Occipital lobe (tissue), 2 donors: ENCODE data around the gene UTP14A. TPM values are rescaled to one million over a fixed set of nuclear protein-coding genes. Genes with fewer than 3 reads are reported as not detected.
"Not testable (repeated sequence)": the region's sequence is repeated elsewhere in the genome, so short reads cannot be mapped to it uniquely, and the experiment has no call there.

Experiments
- DNase-seq: peaks from one replicate; lab custom pipeline; 2025; lab: John Stamatoyannopoulos, UW
- total RNA-seq: library from RNA; depleted of rRNA; stranded (reverse); fragments of >200 nt; gene quantifications from one replicate; pipeline ENCODE4 v1.2.3, GENCODE V29; 2014

Gene UTP14A
- total RNA-seq = 11.7 TPM

GRCh38 chrX:129905787-129906580, at the start of gene UTP14A:
Gene UTP14A (plus strand): TSS chrX:129906164. CDS start chrX:129906211, 47 bp downstream.
- peak; percentile 72 for DNase-seq

GRCh38 chrX:129859134-129859533, 46.8 kb upstream of the UTP14A start:
- DNase-seq = not testable (repeated sequence)

- not testable (repeated sequence) for DNase-seq
Observed at GRCh38 chrX:129866321-129866720, 39.6 kb upstream of the UTP14A start.

GRCh38 chrX:129872524-129872923, 33.4 kb upstream of the UTP14A start:
- DNase-seq = no peak

- no peak for DNase-seq
Observed at GRCh38 chrX:129875669-129876068, 30.3 kb upstream of the UTP14A start.

GRCh38 chrX:129876771-129877305, 29.1 kb upstream of the UTP14A start:
- DNase-seq = no peak

GRCh38 chrX:129877401-129877800, 28.6 kb upstream of the UTP14A start:
- no peak for DNase-seq

DNA sequence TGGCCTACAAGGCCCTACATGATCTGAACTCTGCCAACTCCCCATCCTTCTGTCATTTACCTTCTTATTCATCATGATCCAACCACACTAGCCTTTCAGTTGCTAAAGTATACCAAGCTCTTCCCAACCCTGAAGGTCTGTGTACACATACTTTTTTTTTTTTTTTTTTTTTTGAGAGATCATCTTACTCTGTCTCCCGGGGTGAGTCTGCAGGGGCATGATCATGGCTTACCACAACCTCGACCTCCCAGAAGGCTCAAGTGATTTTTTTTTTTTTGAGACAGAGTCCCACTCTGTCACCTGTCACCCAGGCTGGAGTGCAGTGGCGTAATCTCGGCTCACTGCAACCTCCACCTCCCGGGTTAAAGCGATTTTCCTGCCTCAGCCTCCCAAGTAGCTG, 5.9 kb upstream of the UTP14A start:
- DNase-seq = no peak

DNA sequence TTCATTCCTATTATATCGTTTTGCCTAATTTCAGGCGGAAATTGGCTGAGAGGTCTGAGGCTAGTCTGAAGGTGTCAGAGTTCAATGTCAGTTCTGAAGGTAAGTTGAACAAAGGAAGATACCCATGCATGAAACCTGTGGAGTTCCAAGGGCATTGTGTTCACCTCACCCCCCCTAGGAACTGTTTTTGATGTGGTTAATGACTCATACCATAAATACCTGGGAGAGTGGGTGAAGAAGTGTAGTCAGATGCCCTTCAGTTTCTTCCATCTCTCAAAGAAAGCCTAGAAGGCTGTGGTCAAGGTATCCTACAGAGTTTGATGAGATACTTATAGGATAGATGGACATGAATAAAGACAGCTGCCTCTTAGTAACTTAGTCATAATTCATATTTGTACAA, 2.7 kb downstream of the UTP14A start:
- DNase-seq = no peak

GRCh38 chrX:129925305-129926092, 19.5 kb downstream of the UTP14A start:
- DNase-seq = peak; percentile 16

DNA sequence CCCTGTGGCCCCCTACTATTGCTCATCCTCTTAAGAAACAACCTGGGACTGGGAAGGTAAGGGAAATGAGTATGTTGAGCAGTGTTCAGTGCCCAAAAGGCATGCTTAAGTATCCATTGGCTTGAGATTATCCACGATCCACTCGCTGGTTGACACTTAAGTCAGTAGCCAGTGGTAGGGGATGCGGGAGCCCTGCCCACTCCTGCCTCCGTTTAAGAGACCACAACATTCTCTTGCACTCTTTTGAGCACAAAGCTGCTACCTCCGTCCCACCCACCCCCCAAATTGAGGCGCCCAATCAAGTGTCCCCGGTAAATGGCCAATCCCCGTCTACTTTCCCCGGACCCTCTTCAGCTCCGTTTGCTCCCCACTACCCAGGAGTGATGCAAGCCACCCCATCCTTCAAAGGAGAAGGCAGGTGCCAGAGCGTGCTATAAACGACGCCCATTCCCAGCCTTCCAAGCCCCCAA, 25.0 kb downstream of the UTP14A start:
- DNase-seq = no peak

- peak; percentile 80 for DNase-seq
Observed at GRCh38 chrX:129931411-129932015, 25.5 kb downstream of the UTP14A start.

DNA sequence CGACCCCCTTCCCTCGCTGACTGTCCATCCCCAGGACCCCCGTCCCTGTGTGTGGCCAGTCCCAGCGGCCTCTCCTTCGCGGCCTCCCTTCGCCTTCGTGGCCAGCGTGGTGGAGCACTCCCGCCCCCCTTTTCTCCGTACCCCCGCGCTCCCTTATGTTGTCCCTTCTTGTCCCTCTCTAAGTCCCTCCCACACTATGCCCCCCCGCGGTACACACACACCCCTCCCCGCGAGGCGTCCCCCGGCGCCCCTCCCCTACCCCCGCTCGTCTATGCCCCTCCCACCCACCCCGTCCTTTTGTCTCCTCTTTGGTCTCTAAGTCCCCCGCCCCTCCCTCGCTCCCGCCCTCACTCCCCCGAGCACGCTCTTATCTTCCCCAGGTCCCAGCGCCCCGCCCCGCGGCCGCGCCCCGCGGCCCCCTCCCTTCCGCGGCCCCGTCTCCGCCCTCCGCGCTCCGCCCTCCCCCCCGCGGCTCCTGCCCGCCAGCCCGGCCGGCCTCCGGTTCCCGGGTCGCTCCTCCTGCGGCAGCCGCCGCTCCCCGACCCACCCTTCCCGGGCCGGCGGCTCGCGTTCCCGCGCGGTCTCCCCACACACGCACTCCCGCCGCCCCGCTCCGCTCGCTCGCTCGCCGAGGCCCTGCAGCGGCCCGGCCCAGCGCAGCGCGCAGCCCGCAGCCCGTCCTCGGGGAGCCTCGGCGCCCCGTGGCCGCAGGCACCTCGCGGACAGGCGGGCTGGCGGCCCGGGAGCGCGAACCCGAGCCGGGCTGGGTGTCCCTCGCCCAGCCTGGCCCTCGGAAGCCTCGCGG, 26.3 kb downstream of the UTP14A start:
- peak; percentile 85 for DNase-seq

DNA sequence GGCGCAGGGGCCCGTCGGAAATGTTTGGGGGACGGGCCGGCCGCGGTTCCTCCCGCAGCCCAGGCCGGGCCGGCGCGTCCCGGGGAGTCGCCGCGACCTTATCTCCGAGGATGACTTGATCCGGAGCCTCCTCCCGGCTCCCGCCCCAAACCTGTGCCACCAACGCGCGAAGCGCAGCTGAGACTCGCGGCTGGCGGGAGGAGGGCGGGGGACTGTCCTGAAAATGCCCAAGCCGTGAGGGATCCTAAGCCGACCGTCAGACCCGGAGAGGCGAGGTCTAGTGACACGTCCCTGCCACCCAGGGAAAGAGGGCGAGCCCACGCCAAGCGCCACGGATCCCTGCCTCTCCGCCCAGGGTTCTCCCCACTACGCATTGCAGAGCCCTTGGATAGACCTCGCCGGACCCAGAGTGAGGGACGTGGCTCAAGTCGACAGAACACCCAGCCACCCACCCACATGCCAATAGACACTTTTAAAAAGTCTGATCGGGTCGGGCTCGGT, 26.9 kb downstream of the UTP14A start:
- DNase-seq = no peak

DNA sequence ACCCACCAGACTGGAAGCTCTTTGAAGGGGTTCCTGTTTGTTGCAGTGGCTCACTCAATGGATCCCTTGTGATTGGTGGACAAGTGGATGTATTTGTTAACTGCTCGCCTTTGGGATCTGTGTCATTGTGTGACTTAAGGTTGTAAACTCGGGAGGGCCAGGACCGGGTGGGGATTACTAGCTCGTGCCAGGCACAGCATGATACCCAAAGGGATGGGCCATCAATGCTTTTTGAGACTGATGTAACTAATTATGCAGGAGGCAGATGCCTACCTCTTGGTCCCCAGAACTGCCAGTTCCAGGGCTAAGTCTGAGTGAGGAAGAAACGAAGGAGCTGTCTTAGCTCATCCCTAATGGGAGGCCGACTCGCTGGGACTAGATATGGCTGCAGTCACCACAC, 27.7 kb downstream of the UTP14A start:
- DNase-seq = no peak

DNA sequence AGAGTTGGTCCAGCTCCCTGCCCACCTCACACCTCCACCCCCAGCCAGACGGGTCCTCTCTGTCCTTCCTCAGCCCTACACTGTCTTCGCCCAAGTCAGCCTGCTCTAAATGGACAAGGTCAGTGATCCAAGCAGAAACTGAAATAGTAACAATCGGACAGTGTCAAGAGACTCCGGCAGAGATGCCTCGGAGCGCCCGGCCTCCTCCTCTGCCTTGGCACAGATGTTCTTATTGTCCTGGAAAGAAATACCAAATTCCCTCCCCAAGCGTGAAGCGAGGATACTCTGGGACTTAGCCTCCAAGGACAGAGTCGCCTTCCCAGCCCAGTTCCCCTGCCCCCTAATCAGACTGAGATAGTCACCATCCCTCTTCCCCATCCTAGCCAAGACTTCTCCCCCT, 28.5 kb downstream of the UTP14A start:
- peak; percentile 2 for DNase-seq

- DNase-seq = no peak
Observed at GRCh38 chrX:129934952-129935351, 29.0 kb downstream of the UTP14A start.

GRCh38 chrX:129938081-129938480, 32.1 kb downstream of the UTP14A start:
- DNase-seq = no peak

DNA sequence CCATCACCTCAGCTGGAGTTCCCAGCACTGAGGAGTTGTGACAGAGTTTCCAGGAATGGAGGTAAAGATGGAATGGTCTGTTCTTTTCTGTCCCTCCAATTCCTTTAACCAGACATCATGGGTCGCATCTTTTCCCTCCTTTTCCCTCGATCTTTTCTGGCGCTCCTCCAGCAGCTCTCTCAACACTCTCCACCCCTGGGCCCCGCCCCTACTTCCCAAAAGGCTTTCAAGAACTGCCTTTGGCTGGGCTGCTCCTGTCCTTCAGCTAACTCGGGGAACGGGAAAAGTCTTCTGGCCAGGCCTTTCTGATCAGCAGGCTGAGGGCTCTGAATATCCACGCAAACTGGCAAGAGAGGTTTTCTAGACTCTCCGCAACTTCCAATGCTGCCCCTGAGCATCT, 34.0 kb downstream of the UTP14A start:
- DNase-seq = no peak

GRCh38 chrX:129940721-129941120, 34.8 kb downstream of the UTP14A start:
- DNase-seq = no peak

GRCh38 chrX:129945131-129945530, 39.2 kb downstream of the UTP14A start:
- DNase-seq = no peak
